GM19351 (cell line): ENCODE results near the gene RXRA.

Source experiments
- ATAC-seq: cut with Tn5 transposase; IDR thresholded peaks from one replicate; pipeline ENCODE4 v1.9.1; 2021; ENCODE audit warnings: mild to moderate bottlenecking, moderate library complexity; ENCODE audit not compliant: unreplicated experiment

RXRA gene

GRCh38 chr9:134325813-134326723 is at the start of gene RXRA:
Gene RXRA, plus strand, starts transcription at chr9:134326455. Its CDS starts 177 bp downstream, at chr9:134326632.
- ATAC-seq = no peak

- no peak for ATAC-seq
Observed at GRCh38 chr9:134278286-134278685, 48.0 kb upstream of the RXRA start.

GRCh38 chr9:134278974-134279640 is 47.1 kb upstream of the RXRA start:
- no peak for ATAC-seq

- ATAC-seq = no peak
Observed at GRCh38 chr9:134282138-134282650, 44.1 kb upstream of the RXRA start.

GRCh38 chr9:134283111-134283515 is 43.1 kb upstream of the RXRA start:
- ATAC-seq = no peak

DNA sequence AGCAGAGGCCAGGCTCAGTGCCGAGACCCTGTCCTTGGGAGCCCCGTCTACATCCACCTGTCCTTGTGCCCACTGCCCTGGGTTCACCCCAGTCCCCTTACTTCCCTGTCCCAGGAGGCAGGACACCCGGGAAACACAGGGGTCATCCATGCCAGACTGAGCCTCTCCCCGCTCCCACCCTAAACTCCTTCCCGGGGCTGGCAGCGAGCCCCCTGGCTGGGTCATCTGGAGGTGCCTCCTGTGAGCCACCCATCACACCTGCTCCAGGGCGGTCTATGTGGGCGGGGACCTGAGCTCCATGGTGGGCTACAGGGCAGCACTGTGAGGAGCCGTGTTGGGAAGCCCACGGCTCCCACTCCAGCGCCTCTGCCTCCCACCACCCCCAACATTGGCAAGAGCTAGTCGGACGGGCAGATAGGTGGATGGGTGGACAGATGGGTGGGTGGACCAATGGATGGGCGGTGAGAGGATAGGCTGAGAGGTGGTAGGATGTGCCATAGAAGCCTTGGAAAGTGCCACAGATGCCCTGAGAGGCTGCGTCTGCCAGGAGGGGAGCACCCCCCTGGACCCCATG is 42.5 kb upstream of the RXRA start:
- no peak for ATAC-seq

DNA sequence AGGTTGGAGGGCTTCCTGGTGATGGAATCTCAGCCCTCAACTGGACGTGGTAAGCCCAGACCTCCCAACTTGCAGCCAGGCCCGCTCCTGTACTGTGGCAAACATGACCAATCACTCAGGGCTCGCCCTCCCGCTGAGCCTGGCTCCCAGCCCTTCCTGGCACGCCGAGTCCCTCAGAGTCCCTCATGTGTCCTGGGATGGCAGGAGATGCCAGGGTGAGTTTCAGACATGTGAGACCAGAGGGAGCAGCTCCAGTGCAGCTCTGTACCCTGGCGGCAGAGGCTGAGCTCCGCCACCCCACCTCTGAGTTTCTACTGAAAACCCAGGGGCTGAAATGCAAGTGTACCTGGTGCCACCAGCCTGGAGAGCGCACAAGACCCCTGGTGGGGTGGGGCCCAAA is 42.0 kb upstream of the RXRA start:
- no peak for ATAC-seq

DNA sequence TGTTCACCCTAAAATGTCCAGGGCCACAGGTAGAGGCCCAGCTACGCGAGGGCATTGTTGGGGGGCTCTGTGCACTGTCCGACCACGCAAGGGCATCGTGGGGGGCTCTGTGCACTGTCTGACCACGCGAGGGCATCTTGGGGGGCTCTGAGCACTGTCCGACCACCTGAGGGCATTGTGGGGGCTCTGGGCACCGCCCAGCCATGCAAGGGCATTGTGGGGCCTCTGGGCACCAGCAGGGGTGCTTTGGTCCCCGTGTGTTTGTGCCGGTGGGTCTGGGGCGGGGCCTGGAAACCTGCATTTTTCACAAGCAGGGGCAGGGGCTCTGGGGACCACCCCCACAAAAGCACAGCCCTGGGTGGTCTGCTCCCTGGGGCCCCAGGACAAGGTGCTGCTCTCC is 41.5 kb upstream of the RXRA start:
- no peak for ATAC-seq

DNA sequence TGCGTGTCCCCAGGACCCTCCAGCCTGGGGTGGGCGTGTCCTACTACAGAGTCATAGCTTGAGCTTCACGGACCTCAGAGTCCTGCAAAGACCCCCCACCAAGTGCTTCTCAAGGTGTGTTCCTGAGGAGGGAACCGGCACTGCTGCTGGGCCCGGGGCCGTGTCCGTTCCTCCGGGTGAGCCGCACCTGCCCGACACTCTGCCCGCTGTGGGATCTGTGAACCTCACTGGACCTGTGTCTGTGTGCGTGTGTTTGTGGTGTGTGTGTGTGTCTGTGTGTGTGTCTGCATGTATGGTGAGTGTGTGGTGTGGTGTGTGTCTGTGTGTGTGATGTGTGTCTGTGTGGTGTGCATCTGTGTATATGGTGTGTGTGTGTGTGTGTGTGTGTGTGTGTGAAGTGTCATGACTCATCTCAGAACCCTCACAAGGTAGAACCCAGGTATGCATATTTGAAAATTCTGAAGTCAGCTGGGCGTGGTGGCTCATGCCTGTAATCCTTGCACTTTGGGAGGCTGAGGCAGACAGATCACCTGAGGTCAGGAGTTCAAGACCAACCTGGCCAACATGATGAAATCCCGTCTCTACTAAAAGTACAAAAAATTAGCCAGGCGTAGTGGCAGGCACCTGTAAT is 40.9 kb upstream of the RXRA start:
- no peak for ATAC-seq

GRCh38 chr9:134286471-134287245 is 39.6 kb upstream of the RXRA start:
- ATAC-seq = no peak

DNA sequence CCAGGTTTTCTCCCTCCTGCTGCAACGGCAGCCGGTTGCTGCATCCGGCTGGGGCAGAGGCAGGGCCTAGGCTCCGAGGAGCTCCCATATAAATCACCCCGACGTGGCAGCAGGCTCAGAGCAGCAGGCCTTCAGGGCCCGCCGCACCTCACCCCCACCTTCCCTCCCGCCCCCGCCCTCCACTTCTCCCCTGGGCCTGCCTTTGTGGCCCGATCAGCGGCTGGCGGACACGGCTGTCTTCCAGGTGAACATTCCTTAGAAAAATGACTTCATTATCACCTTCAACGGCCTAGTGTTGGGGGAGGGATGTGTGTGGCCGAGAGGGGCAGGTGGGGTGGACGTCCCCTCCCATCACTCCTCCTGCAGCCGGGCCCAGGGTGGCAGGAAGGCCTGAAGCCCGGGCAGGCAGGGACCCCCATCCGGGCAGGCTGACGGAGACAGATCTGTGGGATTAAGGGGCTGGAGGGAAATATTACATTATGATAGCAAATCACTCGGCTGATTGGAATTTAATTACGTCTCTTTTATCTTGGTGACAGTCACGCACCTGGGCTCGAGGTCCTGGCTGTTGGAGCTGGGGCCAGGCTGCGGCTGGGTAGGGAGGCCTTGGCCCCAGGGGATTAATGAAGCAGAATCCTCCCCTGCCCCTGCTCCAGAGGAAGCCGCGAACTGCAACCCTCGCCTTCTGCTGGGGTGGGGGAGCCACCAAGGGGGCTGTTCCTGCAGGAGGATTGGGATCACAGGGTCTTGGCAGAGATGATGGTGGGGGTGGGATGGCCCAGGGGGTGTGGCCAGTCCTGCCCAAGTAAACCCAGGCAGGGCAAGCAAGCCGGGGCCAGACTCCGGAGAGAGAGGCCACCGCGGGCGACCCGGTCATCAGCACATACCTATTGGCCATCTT is 38.4 kb upstream of the RXRA start:
- no peak for ATAC-seq

DNA sequence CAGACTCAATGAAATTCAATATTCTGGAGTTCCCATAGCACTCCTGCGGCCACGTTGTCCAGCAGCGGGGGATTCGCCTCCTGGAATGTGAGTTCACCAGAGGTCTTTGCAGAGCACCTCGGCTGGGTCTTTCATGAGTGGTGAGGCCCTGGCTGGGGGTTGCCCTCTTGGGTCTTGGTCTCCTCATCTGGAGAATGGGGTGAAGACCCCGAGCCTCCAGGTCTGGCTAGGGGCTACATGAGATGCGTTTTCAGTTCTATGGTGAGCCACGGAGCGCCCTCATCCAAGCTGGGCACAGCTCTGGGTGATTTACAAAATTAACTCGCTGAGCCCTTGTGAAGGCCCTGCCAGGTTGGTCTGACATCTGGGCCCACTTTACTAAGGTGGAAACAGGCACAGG is 37.5 kb upstream of the RXRA start:
- ATAC-seq = no peak

- ATAC-seq = no peak
Observed at GRCh38 chr9:134289241-134289875, 36.9 kb upstream of the RXRA start.

DNA sequence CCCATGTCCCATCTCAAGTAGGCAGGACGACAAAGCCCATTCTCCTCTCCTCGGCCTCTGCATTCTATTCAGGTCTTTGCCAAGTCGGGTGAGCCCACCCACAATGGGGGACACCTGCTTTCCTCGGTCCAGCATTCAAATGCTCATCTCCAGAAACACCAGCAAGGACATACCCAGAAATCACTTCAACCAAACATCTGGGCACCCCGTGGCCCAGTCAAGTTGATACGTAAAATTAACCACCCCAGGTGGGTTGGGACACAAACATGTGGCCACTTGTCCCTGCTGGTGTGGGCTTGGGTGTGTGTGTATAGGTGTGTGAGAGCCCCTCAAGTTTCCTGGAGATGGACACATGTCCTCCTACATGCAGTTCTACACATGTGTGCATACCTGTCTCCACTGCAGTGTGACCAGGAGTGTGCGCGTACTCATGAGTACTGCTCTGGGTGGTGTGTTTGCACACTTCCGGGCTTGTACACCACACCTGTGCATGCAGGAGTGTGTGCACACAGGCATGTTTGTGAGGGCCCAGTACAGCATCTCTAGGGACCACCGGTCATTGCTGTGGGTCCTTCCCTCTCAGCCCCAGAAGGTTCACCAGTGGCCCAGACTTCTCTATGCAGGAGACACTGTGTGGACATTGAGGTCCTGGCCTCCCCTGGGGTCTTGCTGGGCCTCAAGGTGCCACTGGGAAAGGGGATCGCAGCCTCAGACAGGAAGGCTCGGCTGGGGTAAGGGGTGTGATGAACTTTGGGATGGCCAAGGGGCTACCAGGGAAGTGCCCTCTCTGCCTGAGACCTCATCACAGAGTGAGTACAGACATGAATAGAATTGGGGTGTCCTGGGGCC is 35.4 kb upstream of the RXRA start:
- no peak for ATAC-seq

- no peak for ATAC-seq
Observed at GRCh38 chr9:134291452-134291881, 34.8 kb upstream of the RXRA start.

DNA sequence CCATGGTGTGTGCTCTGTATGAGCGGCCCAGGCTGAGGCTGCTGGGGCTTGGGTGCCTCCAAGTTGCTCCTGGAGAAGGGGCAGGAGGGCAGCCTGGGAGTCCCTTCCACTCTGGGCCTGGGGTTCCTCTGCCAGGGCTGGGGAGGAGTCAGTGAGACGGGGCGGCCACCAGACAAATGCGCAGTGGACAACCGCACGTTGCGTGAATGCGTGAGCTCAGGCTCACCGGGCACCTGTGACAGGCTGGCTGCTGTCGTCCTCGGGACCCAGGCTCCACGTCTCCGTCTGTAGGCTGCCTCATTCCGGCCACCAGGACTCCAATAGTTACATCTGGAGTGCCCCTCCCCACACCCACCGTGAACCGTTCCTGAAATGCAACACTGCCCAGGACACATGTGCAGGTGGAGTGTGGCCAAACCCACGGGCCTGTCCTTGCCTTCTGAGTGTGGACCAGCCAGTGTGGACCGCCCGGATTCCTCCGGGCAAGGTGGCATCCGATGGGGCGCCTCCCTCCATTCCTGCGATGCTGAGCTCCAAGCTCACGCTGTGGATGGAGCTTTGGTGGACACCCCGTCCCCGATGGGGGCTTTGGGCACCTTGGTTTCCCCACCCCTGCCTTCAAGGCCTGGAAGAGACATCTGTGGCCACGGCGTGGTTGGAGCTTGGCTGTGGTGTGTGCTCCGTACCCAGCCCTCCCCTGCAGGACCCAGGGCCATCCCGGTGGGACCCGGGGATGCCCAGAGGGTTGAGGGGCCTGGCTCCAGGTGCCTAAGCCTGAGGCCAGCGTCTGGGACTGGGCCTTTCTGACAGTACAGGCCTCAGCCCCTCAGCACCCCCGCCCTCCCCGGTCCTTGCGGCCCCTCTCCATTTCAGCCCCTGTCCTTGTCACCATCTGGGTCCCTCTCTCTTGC is 34.0 kb upstream of the RXRA start:
- no peak for ATAC-seq

DNA sequence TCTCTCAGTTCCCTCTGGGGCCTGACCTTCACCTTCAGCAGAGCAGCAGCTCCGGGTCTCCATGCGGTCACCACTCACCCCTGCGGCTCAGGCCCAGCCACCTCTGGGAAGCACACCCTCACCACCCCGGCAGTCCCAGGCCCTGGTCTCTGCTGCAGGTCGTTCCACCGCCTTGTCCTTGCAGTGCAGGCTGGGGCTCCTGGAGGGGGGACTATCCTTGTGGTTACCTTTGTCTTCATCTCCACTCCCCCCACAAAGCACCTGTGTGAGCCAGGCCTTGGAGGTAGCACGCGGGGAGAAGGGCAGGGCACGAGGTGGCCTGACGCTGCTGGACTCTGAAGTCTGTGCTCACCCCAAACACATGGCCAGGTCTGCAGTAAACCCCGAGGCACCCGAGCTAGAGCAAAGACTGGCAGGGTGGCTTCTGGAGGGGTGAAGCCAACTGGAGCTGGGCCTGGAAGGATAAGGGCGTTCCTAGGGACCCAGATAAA is 33.2 kb upstream of the RXRA start:
- no peak for ATAC-seq
